HG03060 (cell line): ENCODE data around the gene NR1D2.
"Not testable (repeated sequence)": the region's sequence is repeated elsewhere in the genome, so short reads cannot be mapped to it uniquely, and the experiment has no call there.

Experiments used
- ATAC-seq: cut with Tn5 transposase; IDR thresholded peaks from one replicate; pipeline ENCODE4 v1.9.1; 2021; ENCODE audit warnings: low read depth, moderate number of reproducible peaks; ENCODE audit not compliant: unreplicated experiment

The NR1D2 gene

GRCh38 chr3:23944861-23945662 is at the start of gene NR1D2:
TSS of gene NR1D2 (plus strand) at chr3:23945286. CDS start at chr3:23945579, 293 bp downstream.
- peak; percentile 7 for ATAC-seq

GRCh38 chr3:23900744-23901143 is 44.3 kb upstream of the NR1D2 start:
- ATAC-seq = no peak

GRCh38 chr3:23904545-23904944 is 40.5 kb upstream of the NR1D2 start:
- ATAC-seq = no peak

GRCh38 chr3:23909341-23909740 is 35.7 kb upstream of the NR1D2 start:
- no peak for ATAC-seq

GRCh38 chr3:23911397-23911796 is 33.7 kb upstream of the NR1D2 start:
- no peak for ATAC-seq

- ATAC-seq = not testable (repeated sequence)
Observed at GRCh38 chr3:23912335-23912734, 32.8 kb upstream of the NR1D2 start.

- no peak for ATAC-seq
Observed at GRCh38 chr3:23913182-23913581, 31.9 kb upstream of the NR1D2 start.

- ATAC-seq = no peak
Observed at GRCh38 chr3:23913873-23914743, 31.0 kb upstream of the NR1D2 start.

GRCh38 chr3:23915537-23916108 is 29.5 kb upstream of the NR1D2 start:
- ATAC-seq = no peak

GRCh38 chr3:23916152-23916885 is 28.8 kb upstream of the NR1D2 start:
- ATAC-seq = peak; percentile 23

GRCh38 chr3:23916886-23917678 is 28.0 kb upstream of the NR1D2 start, which contains the start of the genes NKIRAS1 and RPL15:
TSS of gene NKIRAS1 (minus strand) at chr3:23916990. CDS start at chr3:23910904, 6,086 bp downstream.
TSS of gene RPL15 (plus strand) at chr3:23917132. CDS start at chr3:23917860, 728 bp downstream.
- ATAC-seq = peak; percentile 91

- not testable (repeated sequence) for ATAC-seq
Observed at GRCh38 chr3:23917679-23918303, 27.3 kb upstream of the NR1D2 start.

- ATAC-seq = not testable (repeated sequence)
Observed at GRCh38 chr3:23918331-23918730, 26.8 kb upstream of the NR1D2 start.

GRCh38 chr3:23919628-23920027 is 25.5 kb upstream of the NR1D2 start:
- ATAC-seq = no peak

GRCh38 chr3:23920151-23920655 is 24.9 kb upstream of the NR1D2 start:
- ATAC-seq = no peak

GRCh38 chr3:23921052-23921511 is 24.0 kb upstream of the NR1D2 start:
- no peak for ATAC-seq

GRCh38 chr3:23923786-23924185 is 21.3 kb upstream of the NR1D2 start:
- ATAC-seq = no peak

- no peak for ATAC-seq
Observed at GRCh38 chr3:23926246-23926645, 18.8 kb upstream of the NR1D2 start.

- no peak for ATAC-seq
Observed at GRCh38 chr3:23926736-23927135, 18.4 kb upstream of the NR1D2 start.
